Measurements from ENCODE around the gene OR10H3.
"Not testable (repeated sequence)": the region's sequence is repeated elsewhere in the genome, so short reads cannot be mapped to it uniquely, and the experiment has no call there.

The OR10H3 gene

DNA sequence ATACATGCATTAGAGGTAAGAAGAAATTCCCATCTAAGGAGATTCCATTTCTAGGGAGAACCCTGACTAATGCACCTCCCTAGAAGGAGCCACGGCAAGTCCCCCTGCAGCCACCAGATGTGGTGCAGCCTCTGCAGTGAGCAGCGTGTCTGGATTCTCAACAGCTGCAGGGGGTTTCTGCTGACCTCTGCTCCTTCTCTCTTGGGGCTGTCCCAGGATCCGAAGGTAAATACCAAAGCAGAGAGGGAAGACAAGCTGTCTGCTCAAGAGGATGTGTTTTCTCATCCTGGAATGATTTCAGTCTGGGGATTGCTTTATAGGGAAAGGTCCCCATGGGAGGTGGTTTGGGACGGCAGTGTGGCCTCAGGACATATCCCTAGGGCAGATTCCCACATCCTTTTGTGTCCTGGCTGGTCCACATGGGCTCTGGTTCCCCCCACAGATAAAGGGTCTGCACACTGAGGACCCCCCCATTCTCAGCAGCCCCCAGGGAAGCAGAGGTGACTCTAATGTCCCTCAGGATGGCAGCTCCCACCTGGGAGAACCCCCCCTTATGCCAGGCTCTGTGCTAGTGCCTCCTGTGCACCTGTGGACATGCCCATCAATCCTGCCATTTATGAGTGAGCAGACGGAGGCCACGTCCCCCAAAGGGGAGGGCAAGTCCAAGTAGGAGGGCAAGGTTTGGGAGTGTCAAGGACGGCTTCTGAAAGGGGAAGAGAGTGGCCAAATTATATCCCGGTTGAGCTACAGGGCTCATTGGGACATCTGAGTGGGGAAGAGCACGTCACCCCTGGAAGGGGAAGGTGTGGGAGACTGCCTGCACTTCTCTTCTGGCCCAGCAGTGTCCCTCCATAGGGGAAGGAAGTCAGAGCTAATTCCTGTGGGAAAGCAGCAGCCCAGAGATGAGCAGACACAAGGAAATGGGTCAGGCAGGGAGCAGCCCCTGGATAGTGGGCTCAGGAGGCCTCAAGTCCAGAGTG lies 39.5 kb downstream of the OR10H3 start:
- no peak for DNase-seq (ENCODE audit: low read depth, low spot score)

DNA sequence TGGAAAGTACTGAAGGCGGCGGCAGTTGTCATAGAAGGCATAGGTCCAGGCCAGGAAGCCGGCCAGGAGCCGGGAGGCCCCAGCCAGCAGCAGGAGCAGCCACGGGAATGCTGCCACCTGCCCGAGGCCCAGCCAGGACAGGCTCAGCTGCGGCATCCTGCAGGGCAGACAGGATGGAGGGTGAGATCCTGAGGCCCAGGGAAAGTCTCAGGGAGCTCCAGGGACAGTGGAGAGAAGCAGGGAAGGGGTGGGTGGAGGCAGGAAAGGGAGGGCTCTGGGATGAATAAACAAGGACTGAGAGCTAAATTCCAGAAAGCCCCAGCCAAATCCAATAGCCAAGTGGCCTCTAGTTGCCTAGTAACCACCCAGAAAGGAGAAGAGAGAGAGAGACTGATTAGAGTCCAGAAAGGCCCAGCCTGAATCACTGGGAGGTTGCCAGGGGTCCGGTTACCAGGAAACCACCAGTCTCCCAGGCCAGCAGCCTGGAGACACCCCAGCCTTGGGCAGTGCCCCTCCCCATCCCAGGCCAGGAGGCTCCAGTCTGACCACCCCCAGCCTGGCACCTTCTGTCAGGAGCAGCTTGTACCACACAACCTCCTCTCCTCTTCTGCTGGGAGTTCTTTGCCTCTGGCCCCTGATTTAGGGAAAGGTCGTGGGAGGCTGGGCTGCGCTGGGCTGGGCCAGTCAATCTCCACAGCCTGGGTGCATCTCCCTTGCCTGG lies 42.1 kb downstream of the OR10H3 start:
- no peak for DNase-seq (ENCODE audit: low read depth, low spot score)

DNA sequence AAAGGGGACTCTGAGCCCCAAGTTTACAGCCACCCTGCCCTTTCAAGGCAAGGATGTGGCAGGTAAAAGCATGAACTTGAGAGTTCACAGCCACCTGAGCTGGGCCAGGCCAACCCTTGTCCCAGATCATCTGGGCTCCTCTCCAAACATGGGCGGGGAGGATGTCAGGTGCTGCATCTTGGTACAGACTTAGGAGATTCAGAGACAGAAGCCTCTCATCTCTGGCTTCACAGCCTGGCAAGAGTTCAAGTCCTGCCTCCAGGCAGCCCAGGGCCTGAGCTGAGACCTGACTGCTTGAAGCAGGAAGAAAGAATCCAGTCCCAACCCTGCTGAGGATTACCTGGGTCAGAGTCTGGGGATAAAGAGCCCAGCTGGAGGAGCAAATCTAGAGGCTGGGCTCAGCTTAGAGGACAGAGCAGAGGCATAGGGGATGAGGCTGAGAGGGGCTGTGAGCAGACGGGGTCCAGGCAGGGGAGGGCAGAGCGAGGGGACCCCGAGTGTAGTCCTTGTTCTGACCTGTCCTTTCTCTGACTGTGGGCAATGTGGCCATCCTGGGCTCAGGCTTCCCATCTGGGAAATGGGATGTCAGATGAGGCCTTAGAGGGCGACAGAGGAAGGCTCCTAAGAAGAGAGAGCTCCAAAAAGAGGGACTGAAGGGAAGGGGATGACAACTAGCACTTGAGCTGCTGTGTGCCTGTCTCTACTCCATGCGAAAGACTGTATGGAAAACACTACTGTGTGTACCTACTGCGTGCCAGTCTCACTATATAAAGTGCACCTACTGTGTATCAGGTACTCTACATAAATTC lies 43.0 kb downstream of the OR10H3 start:
- DNase-seq (ENCODE audit: low read depth, low spot score) = no peak

DNA sequence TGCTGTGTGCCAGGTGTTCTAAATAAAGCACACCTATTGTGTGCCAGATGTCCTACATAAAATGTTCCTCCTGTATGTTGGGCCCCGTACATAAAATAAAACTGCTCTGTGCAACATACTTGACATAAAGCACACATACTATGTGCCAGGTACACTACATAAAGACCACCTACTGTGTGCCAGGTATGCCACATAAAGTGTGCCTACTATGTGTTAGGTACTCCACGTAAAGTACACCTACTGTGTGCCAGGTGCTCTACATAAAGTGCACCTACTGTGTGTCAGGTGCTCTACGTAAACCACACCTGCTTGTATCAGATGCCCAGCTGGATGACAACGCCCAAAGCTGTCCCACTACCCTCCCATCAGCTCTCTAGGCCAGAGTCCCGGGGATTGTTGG lies 43.9 kb downstream of the OR10H3 start:
- no peak for DNase-seq (ENCODE audit: low read depth, low spot score)

DNA sequence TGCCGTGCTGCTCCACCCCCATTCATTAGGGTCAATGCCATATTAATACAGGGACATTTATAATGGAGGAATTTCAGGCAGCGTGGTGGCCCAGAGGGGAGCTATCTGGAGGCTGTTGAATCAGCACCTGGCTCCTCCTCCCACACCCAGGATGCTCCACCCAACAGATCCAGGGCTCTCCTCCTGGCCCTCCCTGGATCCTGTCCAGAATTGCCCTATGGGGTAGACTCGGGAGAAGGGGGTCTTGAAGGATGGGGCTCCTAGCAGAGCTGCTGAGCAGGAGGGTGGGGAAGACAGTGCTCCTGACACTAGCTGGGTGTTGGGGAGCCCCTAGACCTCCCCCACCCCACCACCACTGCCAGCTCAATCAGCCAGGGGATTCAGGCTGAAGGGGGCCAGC lies 44.4 kb downstream of the OR10H3 start:
- no peak for DNase-seq (ENCODE audit: low read depth, low spot score)

DNA sequence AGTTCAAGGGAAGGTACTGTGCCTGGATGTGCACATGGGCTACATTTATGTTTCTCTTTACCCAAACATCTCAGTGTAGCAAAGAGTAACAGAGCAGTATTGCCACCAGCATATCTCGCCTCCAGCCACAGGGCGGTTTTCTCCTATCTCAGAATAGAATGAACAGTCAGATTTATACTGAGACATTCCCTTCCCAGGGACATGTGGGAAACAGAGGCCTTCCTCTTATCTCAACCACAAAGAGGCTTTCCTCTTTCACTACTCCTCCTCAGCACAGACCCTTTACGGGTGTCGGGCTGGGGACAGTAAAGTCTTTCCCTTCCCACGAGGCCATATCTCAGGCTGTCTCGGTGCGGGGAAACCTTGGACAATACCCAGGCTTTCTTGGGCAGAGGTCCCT lies 45.1 kb downstream of the OR10H3 start:
- DNase-seq (ENCODE audit: low read depth, low spot score) = not testable (repeated sequence)

DNA sequence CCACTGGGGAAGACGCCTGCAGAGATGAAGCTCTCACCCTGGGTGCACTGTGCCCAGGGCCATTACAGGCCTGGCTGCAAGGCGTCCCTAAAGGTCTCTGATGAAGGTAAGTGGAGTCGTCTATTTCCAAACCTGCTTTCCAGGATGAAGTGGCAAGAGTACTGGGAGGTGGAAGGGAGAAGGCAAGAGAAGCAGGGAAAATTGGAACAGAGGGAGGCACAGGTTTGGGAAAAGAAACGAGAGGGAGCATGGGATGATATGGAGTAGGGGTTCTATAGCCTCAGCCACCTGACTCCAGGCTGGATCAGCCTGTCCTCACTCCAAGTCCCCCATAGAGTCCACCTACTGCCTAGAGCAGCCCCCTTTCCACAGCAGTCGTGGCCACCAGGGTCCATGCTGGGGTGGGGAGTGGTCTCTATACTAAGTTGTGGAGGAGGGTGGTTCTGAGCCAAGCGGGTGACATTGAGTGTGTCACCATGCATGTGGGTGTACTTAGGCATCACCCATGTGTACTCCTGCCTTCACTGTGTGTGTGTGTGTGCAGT lies 49.9 kb downstream of the OR10H3 start, which contains the start of gene OR10H5:
Gene OR10H5 (plus strand): TSS at position 51 of the 545 bp plus-strand sequence. CDS start 6,388 bp downstream, outside the sequence.
- no peak for DNase-seq (ENCODE audit: low read depth, low spot score)

DNA sequence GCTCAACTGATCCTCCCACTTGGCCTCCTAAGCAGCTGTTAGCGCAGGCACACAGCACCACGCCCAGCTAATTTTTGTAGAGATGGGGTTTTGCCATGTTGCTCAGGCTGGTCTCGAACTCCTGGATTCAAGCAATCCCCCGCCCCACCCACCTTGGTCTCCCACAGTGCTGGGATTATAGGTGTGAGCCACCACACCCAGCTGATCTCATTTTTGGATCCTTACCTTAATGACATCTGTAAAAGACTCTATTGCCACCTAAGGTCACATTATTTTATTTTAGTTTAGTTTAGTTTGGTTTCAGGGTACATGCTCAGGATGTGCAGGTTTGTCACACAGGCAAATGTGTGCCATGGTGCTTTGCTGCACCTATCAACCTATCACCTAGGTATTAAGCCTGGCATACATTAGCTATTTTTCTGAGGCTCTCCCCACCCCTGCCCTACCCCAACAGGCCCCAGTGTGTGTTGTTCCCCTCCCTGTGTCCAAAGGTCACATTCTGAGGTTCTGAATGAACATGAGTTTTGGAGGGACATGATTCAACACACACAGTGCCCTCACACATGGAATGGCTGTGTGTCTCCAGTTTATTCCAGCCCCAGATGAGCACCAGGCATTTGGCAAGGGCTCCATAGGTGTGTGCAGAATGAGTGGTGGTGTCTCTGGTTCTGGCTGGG lies 50.9 kb downstream of the OR10H3 start:
- DNase-seq (ENCODE audit: low read depth, low spot score) = no peak

DNA sequence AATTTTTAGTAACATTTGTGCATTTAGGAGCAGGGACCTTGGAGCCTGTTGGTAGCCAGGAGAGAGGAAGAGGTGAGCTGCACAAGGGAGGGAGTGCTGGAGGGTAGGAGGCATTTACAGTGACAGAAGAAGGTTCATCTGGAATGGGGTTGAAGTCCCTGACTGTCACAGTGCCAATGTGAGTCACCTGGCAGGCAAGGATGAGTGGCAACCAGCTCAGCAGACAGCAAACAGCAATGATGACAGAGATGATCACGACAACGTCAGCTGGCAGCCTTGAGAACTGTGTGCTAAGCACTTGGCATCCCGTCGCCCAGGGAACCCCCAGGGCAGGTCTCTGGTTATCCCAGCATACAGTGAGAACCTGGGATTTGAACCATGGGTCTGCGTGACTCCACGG lies 52.3 kb downstream of the OR10H3 start:
- no peak for DNase-seq (ENCODE audit: low read depth, low spot score)

All from activated naive CD8-positive, alpha-beta T cell treated with anti-CD3 and anti-CD28 coated beads, Interleukin-2, amount 50 U/mL, for 16 hours (primary cell).